Islet precursor cell (in vitro differentiated cells): Measurements from ENCODE around the gene CMKLR1.

Experiments used
- DNase-seq: peaks from one replicate; pipeline ENCODE4 v3.0.0-alpha.2; 2018

CMKLR1 gene, protein sequence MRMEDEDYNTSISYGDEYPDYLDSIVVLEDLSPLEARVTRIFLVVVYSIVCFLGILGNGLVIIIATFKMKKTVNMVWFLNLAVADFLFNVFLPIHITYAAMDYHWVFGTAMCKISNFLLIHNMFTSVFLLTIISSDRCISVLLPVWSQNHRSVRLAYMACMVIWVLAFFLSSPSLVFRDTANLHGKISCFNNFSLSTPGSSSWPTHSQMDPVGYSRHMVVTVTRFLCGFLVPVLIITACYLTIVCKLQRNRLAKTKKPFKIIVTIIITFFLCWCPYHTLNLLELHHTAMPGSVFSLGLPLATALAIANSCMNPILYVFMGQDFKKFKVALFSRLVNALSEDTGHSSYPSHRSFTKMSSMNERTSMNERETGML

DNA sequence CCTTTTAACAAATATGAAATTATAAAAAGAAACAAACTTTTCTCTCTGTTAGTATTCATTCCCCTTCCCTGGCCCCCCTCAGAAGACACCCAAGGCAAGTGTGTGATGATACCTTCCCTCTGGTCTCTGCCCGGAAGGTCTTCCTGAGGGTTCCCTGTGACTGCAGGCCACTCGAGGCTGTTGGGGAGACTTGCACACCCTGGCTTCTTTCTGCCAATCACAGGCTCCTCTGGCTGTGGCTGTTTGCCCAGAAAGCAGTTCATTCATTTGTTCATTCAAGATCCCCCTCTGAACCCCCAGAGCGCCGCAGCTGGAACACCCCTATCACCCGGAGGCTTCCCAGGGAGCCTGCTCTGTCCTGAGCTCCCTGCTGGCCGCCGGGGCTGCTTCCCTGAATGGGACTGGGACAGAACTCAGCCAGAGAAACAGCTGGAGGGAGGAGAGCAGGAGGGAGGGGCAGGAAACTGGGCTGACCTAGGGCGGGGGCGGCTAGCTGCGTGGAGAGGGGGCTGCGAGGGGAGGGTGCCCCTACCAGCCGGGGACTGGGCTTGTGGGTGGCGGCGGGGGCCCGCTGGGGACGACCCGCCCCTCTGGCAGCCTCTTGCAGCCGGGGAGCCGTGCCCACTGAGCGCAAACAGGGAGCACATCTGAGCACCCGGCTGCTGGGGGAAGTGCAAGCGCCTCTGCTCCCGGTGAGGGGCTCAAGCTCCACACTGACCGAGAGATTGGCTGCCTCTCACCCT, at the start of gene CMKLR1:
Gene CMKLR1, minus strand, starts transcription at position 397 of the 743 bp plus-strand sequence. CDS start 45,720 bp downstream, outside the sequence.
- DNase-seq: peak; percentile 83

DNA sequence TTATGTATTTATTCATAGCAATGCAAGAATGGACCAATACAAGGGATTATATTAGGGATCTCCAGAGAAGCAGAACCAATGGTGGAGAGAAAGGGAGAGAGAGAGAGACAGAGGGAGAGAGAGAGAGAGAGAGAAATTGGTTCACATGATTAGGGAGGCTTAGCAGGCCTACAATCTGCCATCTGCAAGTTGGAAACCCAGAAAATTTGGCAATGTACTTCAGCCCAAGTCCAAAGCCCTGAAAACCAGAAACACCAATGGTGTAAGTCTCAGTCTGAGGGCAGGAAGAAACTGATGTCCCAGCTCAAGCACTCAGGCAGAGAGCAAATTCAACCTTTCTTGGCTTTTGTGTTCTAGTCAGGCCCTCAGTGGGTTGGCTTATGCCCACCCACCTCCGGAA, 48.7 kb upstream of the CMKLR1 start:
- DNase-seq: peak; percentile 12

DNA sequence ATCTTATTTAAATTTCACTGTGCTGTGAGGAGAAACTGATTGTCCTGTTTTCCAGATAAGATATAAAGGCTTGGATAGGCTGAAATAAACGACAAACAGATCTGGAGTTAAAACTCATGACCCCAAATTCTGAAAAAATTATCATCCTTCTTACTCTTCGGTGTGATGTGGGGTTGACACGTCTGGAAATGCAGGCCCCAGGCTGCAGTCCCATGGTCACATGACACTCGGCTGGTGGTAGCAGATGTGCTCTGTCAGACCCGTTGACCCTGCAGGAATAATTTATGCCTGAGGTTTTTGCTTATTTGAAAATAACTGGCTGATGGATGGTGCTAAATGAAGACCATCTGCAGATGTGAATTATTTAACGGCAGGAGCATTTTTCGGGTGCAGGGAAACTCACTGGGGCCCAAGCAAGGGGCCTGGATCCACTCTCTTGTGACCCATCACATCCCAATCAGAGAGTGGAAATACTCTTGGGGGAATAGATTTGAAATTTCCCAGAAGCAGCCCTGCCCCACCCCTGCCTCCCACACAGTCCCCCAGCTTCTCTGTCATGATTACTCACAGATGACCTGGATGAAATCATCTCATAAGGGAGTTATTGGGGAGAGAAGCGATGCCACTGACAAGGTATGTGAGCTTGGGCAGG, 47.7 kb upstream of the CMKLR1 start:
- no peak for DNase-seq

DNA sequence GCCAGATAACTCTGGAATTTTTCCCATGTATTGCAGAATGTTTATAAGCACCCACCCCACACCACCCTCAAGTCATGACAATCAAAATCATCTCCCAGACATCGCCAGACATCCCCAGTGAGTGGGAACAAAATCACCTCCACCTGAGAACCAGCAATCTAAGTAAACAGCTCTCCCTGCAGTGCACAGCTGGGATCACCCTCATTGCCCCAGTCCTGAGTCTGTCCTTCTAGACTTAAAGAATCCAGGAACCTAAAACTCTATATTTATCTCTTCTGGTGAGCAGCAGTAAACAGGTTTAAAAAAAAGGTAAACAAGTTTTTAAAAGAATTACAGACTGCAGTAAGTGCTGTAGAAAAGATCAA, 43.3 kb upstream of the CMKLR1 start:
- DNase-seq: no peak

DNA sequence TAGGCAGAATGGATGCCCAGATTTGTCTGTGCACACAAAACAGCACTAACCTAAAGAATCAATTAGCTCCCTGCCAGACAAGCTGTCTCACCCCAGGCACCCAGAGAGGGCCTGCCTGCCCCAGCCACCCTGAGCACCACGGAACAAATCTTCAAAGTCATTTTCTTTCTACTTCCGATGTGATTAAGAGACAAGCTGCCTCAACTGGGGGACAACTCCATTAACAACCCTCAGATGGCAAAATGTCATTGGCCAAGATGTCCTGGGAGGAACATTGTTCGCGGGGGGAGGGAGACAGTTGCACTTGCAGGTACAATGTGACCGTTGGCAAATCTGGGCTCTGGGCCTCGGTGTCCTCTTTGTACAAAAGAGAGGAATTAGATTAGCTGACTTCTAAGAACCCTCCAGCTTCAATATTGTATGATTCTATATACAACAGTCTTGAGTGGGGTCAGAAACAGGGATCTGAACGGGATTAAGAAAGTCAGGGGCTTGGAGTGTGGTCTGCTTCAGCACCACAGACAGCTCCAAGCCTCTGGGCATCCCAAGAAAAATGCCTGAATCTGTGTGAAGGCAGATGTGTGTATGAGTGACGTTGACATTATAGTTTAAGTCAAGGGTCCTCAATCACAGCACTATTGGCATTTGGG, 42.8 kb upstream of the CMKLR1 start:
- peak; percentile 81 for DNase-seq

DNA sequence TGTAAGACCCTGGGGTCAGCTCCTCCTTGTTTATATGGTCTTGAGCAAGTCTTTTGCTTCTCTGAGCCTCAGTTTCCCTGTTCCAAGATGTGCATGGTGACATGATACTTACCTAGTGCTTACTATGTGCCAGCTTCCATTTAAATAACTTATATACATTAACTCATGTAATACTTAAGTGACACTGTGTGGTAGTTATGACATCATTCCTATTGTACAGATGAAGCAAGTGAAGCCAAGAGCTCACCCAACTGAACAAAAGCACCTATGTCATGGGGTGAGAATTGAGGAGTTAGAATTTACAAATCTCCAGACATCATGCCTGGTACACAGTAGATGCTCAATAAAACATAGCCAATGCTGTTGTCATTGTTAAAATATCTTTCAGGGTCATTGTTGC, 41.3 kb upstream of the CMKLR1 start:
- no peak for DNase-seq

DNA sequence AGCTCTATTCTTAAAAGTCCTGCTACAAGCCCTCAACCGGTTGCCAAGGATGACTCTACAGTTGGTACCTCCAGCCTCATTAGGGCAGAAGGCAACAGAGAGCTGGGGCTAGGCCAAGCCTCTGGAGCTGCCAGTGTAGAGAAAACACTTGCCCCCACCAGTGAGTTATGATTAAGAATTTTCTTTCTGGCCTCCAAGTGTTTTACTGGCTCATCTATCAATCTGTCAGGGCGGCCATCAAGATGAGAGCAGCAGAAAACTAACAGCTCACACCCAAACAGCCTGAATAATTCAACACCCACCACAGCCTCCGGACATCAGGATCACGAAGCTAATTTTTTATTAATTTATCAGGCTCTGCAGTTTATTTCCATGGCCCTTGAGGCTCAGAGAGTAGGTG, 40.7 kb upstream of the CMKLR1 start:
- no peak for DNase-seq

DNA sequence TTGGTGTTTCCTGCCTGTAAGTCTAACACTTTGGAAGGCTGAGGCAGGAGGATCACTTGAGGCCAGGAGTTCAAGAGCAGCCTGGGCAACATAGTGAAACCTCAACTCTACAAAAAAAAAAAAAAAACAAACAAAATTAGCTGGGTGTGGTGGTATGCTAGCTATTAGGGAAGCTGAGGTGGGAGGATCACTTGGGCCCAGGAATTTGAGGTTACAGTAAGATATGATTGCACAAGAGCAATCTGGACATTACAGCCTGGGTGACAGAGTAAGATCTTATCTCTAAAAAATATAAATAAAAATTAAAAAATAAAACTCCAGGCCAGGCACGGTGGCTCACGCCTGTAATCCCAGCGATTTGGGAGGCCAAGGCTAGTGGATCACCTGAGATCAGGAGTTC, 39.8 kb upstream of the CMKLR1 start:
- no peak for DNase-seq

DNA sequence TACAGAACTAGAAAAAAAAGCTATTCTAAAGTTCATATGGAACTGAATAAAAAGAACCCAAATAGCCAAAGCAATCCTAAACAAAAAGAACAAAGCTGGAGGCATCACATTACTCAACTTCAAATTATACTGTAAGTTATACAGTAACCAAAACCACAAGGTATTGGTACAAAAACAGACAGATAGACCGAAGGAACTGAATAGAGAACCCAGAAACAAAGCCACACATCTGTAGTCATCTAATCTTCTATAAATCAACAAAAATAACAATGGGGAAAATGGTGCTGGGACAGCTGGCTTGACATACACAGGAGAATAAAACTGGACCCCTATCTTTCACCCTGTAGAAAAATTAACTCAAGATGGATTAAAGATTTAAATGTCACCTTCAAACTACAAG, 38.1 kb upstream of the CMKLR1 start:
- DNase-seq: no peak

DNA sequence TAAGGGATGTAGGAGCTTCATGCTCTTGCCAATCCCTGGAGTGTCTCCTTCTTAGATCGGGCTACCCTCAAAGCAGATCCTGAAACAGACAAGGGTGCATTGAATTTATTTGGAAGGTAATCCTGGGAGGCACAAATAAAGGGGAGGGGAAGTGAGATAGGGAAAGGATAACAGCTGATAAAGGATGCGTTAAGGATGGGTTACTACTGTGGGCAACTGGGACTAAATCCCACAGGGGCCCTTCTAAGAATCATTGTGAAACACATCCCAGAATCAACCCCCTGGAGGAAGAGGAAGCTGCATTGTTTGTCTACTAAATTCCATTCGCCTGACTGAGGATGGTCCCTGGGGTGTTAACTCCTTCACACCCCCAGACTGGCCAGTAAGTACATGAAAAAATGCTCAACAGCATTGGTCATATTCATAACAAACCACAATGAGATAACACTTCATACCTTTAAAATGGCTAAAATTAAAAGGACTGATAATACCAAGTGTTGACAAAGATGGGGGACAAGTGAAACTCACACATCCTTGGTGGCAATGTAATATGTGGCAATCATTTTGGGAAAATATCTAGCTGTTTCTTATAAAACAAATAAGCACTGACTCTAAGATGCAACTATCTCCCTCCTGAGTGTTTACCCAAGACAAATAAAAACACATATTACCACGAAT, 37.0 kb upstream of the CMKLR1 start:
- DNase-seq: no peak

DNA sequence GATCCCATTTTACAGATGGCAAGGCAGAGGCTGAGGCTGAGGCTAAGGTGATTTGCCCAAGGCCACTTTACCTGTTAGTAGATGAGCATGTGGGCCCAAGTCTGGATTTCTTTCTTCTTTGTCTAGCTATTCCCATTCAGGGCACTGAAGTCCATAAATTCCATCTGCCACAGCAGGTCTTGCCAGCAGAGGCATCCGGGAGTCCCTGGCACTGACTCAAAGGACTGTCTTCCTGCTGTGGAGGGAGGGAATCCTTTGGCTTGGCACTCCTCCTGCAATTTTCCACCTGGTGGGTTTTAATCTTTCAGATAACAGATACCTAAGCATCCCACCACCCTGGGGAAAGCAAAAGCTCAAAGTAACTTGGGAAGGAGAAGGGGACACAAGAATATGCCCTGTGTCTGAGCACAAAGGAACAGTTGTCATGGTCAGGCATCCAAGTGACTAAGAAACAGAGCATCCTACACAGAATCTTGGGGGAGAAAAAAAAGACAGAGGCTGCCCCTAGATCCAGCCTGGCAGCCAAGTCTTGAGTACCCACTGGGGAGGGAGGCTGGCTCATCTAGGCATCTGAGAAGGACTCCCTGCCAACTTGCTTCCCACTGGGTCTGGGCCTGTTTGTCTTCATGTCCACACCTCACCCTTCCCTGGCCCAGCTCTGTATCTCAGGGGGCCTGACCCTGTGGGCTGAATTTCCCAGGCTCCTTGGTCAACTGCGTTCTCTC, 35.6 kb upstream of the CMKLR1 start:
- no peak for DNase-seq

DNA sequence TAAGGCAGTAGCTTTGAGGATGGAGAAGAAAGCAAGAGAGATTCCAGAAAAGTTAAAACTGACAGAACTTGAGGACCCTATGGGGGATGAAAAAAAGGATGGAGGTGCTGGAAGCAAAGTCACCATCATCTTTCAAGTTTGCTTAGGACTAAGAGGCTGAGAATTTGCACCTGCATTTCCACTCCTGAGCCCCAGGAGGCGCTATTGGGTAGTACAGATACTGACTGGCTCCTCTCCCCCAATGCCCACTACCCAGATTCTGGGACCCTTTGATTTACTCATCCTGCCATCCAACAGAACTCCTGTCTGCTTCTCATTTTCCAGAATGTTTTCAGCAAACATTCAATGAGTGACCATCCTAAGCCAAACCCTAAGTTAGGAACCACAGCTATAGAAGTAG, 34.0 kb upstream of the CMKLR1 start:
- DNase-seq: no peak

DNA sequence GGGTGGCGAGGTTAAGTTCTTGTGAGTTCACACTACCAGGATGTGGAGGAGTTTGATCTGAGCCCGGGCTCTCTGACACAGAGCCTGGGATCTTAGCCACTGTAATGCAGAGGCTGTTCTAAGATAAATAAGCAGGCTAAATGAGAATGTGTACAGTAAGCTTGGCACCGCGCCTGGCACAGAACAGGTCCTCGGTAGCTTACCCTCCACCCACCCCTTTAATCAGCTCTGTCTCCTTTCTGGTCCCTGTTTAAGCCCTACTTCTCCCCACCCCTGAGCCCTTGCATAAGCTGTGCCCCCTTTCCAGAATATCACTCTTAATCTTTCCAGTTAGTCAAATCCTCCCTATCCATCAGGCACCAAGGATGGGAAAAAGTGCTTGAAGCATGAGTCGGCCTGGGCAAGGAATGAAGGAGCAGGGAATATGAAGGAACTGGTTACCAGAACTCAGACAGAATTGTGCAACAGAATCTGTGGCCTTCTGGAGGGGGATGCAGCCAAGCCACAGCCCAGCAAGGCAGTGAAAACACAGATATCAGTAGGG, 32.8 kb upstream of the CMKLR1 start:
- no peak for DNase-seq

DNA sequence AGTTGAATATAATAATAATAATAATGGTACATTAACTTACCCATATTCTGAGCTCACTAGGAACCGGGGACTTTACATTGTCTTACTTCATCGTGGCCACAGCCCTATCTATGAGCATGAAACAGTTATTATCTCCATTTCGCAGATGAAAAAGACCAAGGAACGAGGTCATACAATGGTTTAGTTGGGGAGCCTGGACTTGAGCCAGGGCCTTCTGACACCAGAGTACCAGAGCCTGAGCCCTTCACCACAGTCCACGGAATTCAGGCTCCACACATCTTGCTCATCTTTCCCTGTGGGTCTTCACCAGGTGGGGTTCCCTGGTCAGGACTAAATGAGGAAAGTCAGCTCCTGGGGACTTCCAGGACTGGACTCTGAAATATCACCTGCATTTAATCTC, 31.3 kb upstream of the CMKLR1 start:
- no peak for DNase-seq

DNA sequence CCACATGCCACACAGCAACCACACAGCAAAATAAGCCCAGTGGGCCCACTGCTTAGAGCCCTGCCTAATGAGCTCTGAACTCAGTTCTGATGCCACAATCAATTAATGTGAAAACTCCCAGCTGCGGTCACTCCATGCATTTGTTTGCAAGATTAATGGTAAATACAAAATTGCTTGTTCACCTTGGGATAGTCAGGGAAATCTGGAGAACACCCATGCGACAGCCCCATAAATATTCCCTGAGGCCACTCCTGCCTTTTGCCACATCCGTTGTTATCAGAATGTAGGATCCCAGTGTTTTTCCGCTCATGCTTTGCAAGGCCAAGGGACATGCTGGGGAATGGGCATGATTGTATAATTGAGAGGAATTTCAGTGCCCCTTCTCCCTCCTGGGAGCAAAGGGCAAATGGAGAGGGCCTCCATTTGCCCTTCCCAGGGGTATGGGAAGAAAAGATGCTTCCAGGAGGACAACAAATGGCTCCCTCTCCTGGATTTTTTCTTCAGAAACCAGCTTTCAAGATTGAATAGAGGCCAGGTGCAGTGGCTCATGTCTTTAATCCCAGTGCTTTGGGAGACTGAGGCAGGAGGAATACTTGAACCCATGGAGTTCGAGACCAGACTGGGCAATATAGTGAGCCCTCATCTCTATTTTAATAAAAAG, 30.8 kb upstream of the CMKLR1 start:
- DNase-seq: no peak

DNA sequence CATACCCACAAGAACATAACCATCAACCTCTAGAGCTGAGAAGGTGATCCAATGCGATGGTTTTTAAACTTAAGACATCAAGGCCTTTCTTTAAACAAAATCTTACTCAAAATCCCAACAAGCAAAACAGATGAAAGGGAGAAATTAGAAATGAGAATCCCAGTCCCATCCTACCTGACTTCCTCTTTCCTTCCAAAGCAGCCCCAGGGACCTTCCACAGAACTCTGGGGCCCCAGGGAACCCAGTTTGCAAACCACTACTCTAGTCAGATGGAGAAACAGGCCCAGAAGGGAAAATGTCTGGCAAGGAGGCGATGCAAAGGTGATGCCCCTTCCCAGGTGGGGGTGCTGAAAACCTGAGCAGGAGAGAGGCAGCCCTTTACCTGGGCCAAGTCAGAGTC, 29.0 kb upstream of the CMKLR1 start:
- DNase-seq: no peak

DNA sequence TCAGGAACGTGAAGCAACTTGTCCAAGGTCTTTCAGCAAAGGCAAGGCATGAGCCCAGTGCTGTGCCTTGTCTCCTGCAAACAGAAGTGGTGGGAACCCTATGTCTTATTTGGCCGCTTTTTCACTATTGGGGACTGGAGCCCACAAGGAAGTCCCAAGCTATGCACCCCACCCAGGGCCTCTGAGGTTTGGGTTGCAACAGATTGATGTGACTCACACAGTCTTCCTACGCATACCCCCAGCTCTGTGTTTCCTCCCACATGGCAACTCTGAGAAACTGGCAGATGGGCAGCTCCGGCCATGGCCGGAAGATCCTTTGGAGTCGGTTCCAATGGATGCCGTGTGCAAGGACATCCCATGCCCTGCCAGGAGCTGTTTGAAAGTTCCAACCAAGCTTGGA, 28.3 kb upstream of the CMKLR1 start:
- no peak for DNase-seq

DNA sequence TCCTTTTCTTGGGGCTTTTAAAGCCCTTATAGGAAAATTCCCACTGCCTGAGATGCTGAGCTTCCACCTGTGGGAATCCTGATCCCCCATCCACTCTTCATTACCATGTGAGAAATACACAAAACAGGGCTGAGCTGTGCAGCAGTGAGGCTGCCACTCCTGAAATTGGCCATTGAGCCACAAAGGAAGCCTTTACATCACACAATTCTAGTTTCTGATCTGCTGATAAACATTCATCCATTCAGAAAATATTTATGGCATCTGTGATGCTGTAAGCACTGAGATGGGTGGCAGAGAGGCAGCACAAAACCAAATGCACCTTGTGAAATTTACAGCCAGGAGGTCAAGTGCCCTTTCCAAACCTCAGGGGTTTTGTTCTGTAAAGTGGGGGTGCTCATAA, 26.2 kb upstream of the CMKLR1 start:
- no peak for DNase-seq

DNA sequence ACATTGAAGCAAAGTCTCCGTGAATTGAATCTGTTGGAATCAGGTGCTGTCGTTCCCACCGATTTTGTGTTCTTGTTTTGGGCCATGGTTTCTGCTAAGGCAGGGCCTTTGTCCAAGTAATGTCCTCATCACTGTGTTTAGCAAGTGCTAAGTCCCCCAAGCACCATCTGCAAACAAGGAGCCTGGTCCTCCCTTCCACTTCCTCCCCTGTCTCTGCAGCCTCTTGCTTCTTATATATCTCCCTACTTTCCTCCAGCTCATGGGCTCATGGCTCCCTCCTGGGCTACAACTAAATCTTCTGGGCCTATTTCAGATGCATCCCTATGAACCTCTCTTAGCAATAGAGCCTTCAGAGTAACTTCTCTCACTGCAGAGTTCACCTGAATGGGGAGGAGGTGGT, 25.8 kb upstream of the CMKLR1 start:
- no peak for DNase-seq

DNA sequence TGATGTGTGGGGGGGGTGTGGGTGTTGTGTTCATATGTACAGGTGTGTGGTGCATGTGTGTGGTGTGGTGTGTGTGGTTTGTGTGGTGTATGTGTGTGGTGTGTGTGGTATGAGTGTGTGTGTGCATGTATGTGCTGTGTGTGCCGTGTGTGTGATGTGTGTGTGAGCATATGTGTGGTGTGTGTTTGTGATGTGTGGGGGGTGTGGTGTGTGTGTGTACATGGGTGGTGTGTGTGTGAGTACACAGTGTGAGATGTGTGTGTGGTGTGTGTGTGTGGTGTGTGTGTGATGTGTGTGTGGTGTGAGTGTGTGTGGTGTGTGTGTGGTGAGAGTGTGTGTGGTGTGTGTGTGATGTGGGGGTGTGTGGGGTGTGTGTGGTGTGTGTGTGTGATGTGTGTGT, 24.5 kb upstream of the CMKLR1 start:
- DNase-seq: no peak

DNA sequence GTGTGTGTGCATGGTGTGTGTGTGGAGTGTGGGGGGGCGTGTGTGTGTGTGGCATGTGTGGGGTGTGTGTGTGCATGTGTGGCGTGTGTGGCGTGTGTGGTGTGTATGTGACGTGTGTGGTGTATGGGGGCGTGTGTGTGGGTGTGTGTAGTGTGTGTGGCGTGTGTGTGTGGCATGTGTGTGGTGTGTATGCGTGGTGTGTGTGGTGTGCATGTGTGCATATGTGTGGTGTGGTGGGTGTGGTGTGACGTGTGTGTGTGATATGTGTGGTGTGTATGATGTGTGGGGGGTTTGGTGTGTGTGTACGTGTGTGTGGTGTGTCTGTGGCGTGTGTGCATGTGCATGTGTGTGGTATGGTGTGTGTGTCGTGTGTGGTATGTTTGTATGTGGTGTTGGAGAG, 24.1 kb upstream of the CMKLR1 start:
- no peak for DNase-seq
